HL-60/S4 (cell line): Measurements from ENCODE around the gene GDPD5.

Source experiments
- in situ Hi-C: fragments of 300-500 bp; cut with MboI; formaldehyde crosslinking; loops from 2 replicates; pipeline ENCODE4 v1.14.3; 2022; ENCODE audit warnings: low sequenced_read_pairs

Gene GDPD5

GRCh38 chr11:75518771-75519653, 6.7 kb downstream of the GDPD5 start:
- in situ Hi-C loops, result no loop called here

GRCh38 chr11:75518204-75518549, 7.6 kb downstream of the GDPD5 start:
- in situ Hi-C loops, result no loop called here

DNA sequence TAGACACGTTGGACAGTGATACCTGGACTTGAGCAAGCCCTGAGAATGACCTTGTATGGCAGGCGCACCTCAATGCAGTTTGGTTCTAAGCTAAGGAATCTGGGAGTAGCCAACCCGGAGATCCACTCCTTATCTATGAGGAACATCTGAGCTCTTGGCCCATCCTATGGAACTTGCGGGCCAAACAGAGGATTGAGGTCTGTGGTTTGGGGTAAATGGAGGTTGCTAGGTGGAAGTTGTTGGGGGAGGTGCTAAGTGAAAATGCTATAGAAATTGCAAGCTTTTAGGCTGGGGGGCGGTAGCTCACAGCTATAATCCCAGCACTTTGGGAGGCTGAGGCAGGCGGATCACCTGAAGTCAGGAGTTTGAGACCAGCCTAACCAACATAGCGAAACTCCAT, 8.9 kb downstream of the GDPD5 start:
- in situ Hi-C loops, result no loop called here

GRCh38 chr11:75516140-75516539, 9.6 kb downstream of the GDPD5 start:
- in situ Hi-C loops, result no loop called here

GRCh38 chr11:75514596-75514995, 11.1 kb downstream of the GDPD5 start:
- in situ Hi-C loops, result no loop called here

DNA sequence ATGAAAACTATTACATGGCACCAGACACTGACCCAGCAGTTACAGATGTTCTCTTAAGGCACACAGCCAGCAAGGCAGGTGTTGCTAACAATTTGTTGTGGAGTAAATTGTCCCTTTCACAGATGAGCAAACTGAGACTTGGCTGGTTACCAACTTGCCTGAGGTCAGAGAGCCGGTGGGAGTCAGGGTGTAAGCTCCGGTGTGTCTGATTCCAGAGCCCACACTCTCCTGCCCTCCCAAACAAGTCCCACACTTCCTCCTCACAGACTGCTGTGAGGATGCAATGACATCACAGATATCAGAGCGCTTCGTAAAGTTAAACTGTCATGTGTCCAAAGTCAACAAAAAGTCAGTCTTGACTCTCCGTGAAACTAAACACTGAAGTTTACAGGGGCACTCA, 12.5 kb downstream of the GDPD5 start:
- in situ Hi-C loops, result no loop called here

DNA sequence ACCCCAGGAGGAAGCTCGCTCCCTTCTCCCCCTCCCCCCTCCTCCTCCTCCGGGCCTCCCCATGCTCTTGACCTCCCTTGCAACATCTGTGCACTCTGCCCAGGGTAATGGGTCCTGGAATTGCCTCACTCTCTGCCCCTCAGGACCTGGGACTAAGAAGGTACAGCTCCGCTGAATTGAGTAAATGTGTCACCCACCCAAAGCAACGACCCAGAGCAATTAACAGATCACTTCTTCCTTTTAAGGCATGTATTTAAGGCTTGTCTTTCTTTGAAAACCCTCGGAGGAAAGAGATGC, 15.1 kb downstream of the GDPD5 start:
- in situ Hi-C loops, result no loop called here

DNA sequence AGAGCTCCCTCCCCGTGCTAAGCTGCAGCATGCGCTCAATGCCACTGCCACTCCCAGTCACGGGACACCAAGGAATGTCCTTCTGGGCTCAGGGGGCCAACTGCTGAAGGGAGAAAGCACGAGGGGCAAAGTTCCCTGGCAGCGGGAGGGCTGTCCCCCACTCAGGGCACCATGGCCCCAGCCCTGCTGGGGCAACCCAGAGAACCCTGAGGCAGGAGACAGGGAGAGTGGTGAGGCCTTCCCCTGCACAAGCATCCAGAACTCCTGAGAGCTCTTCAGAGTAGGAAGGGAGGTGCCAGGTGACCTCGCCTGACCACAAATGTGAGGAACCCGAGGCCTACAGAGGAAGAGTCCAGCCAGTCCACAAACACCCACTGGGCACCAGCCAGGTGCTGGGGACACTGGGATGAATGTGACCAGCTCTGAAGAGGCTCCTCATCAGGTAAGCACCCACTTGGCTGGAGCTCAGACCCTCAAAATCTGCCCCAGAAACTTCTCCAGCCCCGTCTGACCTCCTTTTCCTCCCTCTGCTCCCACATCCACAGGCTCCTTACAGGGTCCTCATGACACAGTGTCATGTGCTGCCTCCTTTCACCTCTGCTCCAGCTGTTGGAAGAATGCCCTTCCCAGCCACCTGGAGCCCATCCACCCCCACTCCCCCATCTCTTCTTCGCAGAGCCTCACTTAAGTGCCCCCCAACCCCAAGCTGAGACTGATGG, 15.6 kb downstream of the GDPD5 start:
- in situ Hi-C loops, result no loop called here

- in situ Hi-C loops, result no loop called here
These were observed 16.6 kb downstream of the GDPD5 start for GRCh38 chr11:75509020-75509720.

GRCh38 chr11:75508051-75508561, 17.6 kb downstream of the GDPD5 start:
- in situ Hi-C loops, result no loop called here

DNA sequence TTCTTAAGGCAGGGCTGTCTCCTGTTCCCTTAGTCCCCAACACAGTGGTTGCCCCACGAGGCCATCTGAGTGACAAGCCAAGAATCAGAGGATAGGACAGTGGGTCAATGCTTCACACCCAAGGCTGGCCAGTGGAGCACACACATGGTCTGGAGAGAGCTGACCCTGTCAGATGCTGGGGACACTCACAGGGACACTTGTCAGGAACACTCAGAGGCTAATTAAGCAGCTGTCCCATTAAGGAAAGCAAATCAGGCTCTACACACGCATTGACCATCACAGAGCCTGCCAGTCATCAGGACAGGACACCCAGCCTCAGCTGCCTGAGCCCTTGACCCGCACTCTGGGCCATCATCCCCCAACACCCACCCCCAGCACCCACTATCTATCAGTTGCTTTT, 18.2 kb downstream of the GDPD5 start:
- in situ Hi-C loops, result no loop called here

- in situ Hi-C loops, result no loop called here
These were observed 18.9 kb downstream of the GDPD5 start for GRCh38 chr11:75506827-75507226.

GRCh38 chr11:75505916-75506692, 19.6 kb downstream of the GDPD5 start:
- in situ Hi-C loops, result no loop called here

- in situ Hi-C loops, result no loop called here
These were observed 21.2 kb downstream of the GDPD5 start for GRCh38 chr11:75504501-75504900.

DNA sequence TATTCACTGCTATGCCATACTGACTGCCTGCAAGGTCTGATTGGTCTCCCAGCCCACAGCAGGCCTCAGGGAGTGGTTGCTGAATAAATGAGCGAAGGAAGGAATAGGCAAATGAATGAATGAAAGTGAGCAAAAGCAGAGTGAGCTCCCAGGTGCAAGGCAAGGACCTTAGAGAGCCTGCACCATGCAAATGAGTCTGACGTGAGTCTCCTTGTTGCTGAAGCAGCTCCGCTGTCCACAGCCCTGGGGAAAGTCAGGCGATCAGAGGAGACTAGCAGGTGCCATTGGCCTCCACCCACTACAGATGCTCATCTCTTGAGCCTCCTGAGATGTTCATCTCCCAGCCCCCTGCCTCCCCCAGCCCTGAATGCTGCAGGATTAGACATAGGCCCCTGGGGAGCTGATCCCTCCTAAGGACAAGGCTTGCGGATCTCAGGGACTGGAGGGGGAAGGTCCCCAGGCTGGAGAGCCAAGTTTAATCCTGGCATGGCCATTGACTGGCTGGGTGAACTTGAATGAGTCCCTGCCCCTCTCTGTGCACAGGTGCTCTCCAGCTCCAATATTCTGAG, 22.1 kb downstream of the GDPD5 start:
- in situ Hi-C loops, result no loop called here

GRCh38 chr11:75502138-75502537, 23.6 kb downstream of the GDPD5 start:
- in situ Hi-C loops, result no loop called here

GRCh38 chr11:75500742-75501141, 25.0 kb downstream of the GDPD5 start:
- in situ Hi-C loops, result no loop called here

DNA sequence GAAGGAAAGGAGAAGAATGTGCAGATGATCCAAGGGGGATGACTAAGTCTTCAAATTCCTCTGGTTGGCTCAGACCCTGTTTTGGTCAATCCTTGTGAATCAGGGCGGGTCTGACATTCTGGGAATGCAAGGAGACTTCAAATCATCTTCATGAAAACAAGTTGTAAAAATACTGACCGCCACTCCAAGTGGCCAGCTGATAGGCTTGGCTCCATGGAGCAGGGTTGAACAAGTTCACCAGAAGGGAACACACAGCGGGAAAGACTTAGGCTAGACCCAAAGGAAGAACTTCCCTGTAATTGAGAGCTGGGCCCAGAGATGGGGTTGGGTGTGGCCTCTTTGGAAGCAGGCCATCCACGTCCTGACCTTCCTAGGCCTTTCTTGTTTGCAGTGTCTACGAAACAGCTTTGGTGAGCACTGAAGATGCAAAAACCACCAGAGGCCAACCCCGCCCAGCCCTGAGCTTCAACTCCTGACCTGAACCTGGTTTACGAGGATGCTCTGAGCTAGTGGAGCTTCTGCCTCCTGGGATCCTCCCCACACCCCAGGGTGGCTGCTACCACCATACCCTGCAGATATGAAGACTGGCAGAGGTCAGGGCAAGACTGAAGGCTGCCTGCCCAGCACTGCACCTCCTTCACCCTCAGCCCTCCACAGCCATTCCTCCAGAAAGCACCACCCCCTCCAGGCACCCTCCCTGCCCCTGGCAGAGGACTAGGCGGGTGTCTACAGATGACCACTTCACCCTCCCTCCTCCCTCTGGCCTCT, 26.1 kb downstream of the GDPD5 start:
- in situ Hi-C loops, result no loop called here

DNA sequence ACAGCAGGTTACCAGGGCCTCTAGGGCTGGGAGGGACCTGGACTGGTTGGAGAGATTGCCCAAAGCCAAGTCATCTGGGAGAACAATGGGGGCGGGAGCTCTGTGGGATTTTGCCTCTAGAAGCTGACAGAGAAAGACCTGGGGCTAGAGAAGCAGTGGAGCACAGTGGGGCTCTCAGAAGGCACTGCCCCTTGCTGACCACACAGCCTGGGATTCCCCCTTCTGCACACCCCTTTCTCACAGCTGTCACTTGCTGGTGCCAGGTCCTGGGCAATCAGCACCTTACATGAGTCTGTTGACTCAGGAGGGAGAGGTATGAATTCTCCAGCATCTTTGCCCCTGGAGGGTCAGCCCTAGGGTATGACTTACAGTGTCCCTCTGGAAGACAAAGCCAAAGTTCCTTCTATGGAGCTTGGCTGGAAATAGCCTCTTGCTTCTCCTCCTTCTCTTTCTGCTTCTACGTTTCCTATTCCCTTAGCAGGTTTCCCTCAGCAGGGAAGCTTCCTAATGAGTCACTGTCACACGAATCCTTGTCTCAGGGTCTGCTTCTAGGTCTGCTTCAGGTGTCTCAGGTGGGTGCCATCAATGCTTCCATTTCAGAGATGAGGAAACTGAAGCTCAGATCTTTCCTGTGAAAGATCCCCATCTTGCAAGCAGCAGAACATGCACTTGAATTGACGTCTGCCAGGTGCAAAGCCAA, 27.0 kb downstream of the GDPD5 start:
- in situ Hi-C loops, result no loop called here
